ENCODE results near the gene IFT57. TPM values are rescaled to one million over a fixed set of nuclear protein-coding genes. Genes with fewer than 3 reads are reported as not detected.

Gene IFT57
- total and polyA plus RNA-seq, 2 of the 8 experiments (the other 6 are each of a cell fraction or from before 2014, with no cell fraction given), result 15.1 to 27.8 TPM

DNA sequence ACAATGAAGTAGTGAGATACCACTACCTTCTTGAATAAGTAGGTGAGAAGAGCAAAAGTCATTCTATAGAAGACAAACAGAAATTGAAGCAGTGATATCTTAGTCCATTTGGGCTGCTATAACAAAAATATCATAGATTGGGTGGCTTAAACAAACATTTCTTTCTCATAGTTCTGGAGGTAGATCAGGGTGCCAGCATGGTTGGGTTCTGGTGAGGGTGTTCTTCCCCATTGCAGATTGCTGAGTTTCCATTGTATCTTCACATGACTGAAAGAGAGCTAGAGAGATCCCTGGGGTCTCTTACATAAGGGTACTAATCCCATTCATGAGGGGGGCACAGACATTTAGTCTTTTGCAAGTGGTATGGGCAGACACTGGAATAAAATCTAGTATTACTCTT, 32.9 kb upstream of the IFT57 start:
- no peak for DNase-seq (ENCODE audit: low read depth in 1 of 2, low spot score in 2 of 2)
- Histone ChIP-seq H3K36me3 (ENCODE audit: control insufficient read depth in 2 of 4, insufficient read depth in 4 of 4, low read length in 3 of 4) (no peaks in the 10 kb centered on the region), H2BK120ac (replicated peaks; ENCODE audit: low read depth, low read length) (no peak overlapping the region), H3K27me3 (replicated peaks in 1 of 4; ENCODE audit: control insufficient read depth in 3 of 4, extremely low read depth in 1 of 4, insufficient read depth in 3 of 4, low read length in 3 of 4) (no peaks in the 10 kb centered on the region), H2BK15ac (ENCODE audit: low read length) (no peak overlapping the region), H3K9ac (replicated peaks in 1 of 4; ENCODE audit: extremely low read depth in 1 of 4, low read depth in 3 of 4, low read length in 3 of 4) (no peak overlapping the region), H4K91ac (replicated peaks; ENCODE audit: insufficient read length, low read length) (no peak overlapping the region), H3K14ac (ENCODE audit: insufficient read length) (no peak overlapping the region), H4K8ac (ENCODE audit: extremely low read depth, insufficient read depth, low read length) (no peak overlapping the region), H2BK5ac (ENCODE audit: low read depth, low read length) (no peak overlapping the region), H3K79me1 (ENCODE audit: low read depth, low read length) (no peaks in the 10 kb centered on the region), H3K79me2 (ENCODE audit: control insufficient read depth in 1 of 2, insufficient read depth in 2 of 2, low read length in 2 of 2) (no peaks in the 10 kb centered on the region), H2BK12ac (ENCODE audit: low read depth, low read length) (no peak overlapping the region), H3K4me3 (ENCODE audit: extremely low read depth in 1 of 4, insufficient read depth in 2 of 4, low read depth in 3 of 4, low read length in 4 of 4) (no peak overlapping the region), H2AK5ac (ENCODE audit: low read depth, low read length) (no peak overlapping the region), H3K4me2 (ENCODE audit: insufficient read depth in 1 of 2, low read depth in 2 of 2, low read length in 2 of 2) (no peak overlapping the region), H3K4me1 (replicated peaks in 1 of 4; ENCODE audit: control insufficient read depth in 3 of 4, insufficient read depth in 4 of 4, low read length in 3 of 4) (no peaks in the 10 kb centered on the region), H3K9me3 (ENCODE audit: insufficient read depth in 2 of 2, low read depth in 1 of 2, low read length in 1 of 2) (no peaks in the 10 kb centered on the region; a peak in 2 of 4 replicates), H2BK20ac (ENCODE audit: low read length) (no peak overlapping the region), H3K23ac (ENCODE audit: insufficient read length) (no peak overlapping the region), H4K5ac (ENCODE audit: insufficient read length, low read depth, low read length) (no peak overlapping the region), H3K23me2 (ENCODE audit: low read depth, low read length) (no peaks in the 10 kb centered on the region), H2AFZ (ENCODE audit: low read length) (no peak overlapping the region), H3K27ac (ENCODE audit: low read depth, low read length) (no peak overlapping the region), H3K4ac (replicated peaks; ENCODE audit: insufficient read length, low read depth, low read length) (no peak overlapping the region), H3K18ac (ENCODE audit: extremely low read depth, low read length) (no peak overlapping the region), H3K56ac (replicated peaks; ENCODE audit: insufficient read length, low read depth, low read length) (no peak overlapping the region), H4K20me1 (replicated peaks in 1 of 2; ENCODE audit: control insufficient read depth in 1 of 2, insufficient read depth in 2 of 2, low read length in 2 of 2) (no peaks in the 10 kb centered on the region)
- ChIA-PET POLR2A (ENCODE audit: partially characterized antibody) (no interaction called here), CTCF (ENCODE audit: partially characterized antibody) (no interaction called here)
- no peak for FAIRE-seq
- TF ChIP-seq NRF1 (IDR thresholded peaks at IDR 0.05; ENCODE audit: low read depth, low read length) (no peak), EGR1 (IDR thresholded peaks at IDR 0.05; ENCODE audit: borderline replicate concordance, low read depth, low read length) (no peak), CTBP2 (IDR thresholded peaks at IDR 0.05; ENCODE audit: borderline replicate concordance, insufficient read depth, insufficient read length, low read length) (no peak)
